HG03064 (cell line): ENCODE data around the gene ELOB.
"Not testable (repeated sequence)": the region's sequence is repeated elsewhere in the genome, so short reads cannot be mapped to it uniquely, and the experiment has no call there.

ENCODE experiments used
- ATAC-seq: cut with Tn5 transposase; IDR thresholded peaks from one replicate; pipeline ENCODE4 v1.9.1; 2021; ENCODE audit warnings: low read depth; ENCODE audit not compliant: unreplicated experiment

ELOB gene

GRCh38 chr16:2724816-2725348 lies 52.2 kb downstream of the ELOB start:
- no peak for ATAC-seq

GRCh38 chr16:2724088-2724676 lies 52.9 kb downstream of the ELOB start:
- no peak for ATAC-seq

DNA sequence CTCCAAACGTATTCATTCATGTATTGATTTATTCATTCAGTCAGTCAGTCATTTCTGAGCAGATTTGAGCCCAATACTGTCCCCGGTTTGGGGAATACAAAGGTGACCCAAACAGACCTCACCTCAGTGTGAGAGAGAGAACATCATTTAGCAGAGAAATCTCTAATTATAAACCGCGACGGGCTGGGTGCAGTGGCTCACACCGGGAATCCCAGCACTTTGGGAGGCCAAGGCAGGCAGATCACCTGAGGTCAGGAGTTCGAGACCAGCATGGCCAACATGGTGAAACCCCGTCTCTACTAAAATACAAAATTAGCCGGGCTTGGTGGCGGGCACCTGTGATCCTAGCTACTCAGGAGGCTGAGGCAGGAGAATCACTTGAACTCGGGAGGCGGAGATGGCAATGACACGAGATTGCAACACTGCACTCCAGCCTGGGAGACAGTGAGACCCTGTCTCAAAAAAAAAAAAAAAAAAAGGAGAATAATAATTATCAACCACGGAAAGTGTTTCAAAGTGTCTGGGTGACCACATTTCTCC lies 55.4 kb downstream of the ELOB start:
- ATAC-seq, result not testable (repeated sequence)
